ENCODE data around the gene PAF1.

The PAF1 gene

GRCh38 chr19:39377373-39378362 is 13.2 kb downstream of the PAF1 start:
- WGBS (ENCODE audit: extremely low coverage, insufficient coverage, insufficient read length): no CpG with 5 or more reads among the region's 18 CpGs
- H3K4ac ChIP-seq (ENCODE audit: low read depth, low read length): no peak overlapping the region
- H3K27ac ChIP-seq (ENCODE audit: low read depth, low read length): no peak overlapping the region
- no peak overlapping the region for H2BK5ac ChIP-seq (ENCODE audit: low read depth, low read length, poor library complexity)
- H3K9me3 ChIP-seq (ENCODE audit: insufficient read depth, low read depth, low read length): no peaks in the 10 kb centered on the region
- no peak overlapping the region for H4K12ac ChIP-seq (ENCODE audit: low read depth, low read length)
- H2AK5ac ChIP-seq (ENCODE audit: low read length): no peak overlapping the region
- H2AFZ ChIP-seq (ENCODE audit: insufficient read depth, low read length, poor library complexity): no peak overlapping the region
- no peaks in the 10 kb centered on the region for H3K27me3 ChIP-seq (ENCODE audit: insufficient read depth, low read length)
- no peak overlapping the region for H3K9ac ChIP-seq (ENCODE audit: low read length)
- H3K23ac ChIP-seq (ENCODE audit: low read length): no peak overlapping the region
- H3K79me2 ChIP-seq (ENCODE audit: control insufficient read depth, insufficient read depth, low read length, poor library complexity): no peaks in the 10 kb centered on the region
- H3K14ac ChIP-seq (ENCODE audit: low read length): no peak overlapping the region
- H2BK12ac ChIP-seq (ENCODE audit: low read length): no peak overlapping the region
- H3K18ac ChIP-seq (ENCODE audit: low read length): no peak overlapping the region
- no peak overlapping the region for H3K4me3 ChIP-seq (ENCODE audit: low read depth, low read length)
- H3K4me2 ChIP-seq (ENCODE audit: low read length): no peak overlapping the region
- H3K36me3 ChIP-seq (ENCODE audit: control insufficient read depth in 1 of 2, insufficient read depth in 2 of 2, low read length in 2 of 2): peaks cover 82 to 91% of the 10 kb centered on the region in 2 experiments
- H3K79me1 ChIP-seq (ENCODE audit: low read length): no peaks in the 10 kb centered on the region
- no peak overlapping the region for H2BK120ac ChIP-seq (ENCODE audit: insufficient read depth, low read length, poor library complexity)
- H4K91ac ChIP-seq (ENCODE audit: low read depth, low read length): no peak overlapping the region
- H4K8ac ChIP-seq (ENCODE audit: low read depth, low read length): no peak overlapping the region
- DNase-seq: no peak
- H3K4me1 ChIP-seq (ENCODE audit: control insufficient read depth in 1 of 2, insufficient read depth in 2 of 2, low read length in 2 of 2): no peaks in the 10 kb centered on the region

DNA sequence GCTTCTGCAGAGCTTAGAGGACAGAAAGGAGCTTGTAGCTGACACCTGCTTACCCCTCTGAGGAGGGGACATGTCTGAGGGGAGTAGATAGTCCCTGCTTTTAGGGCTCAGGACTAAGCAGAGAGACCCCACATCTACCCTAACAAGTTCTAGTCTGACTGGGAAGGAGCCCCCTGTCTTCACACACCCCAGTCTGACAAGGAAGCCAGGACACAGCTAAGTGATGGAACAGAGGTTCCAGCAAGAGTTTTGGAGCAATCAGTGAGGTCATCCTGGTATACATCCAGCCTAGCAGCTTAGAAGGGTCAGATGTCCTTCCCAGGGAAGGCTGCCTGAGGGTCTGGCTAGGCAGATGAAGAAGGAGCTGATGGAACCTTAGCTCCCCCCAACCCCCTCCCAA is 15.0 kb downstream of the PAF1 start:
- H3K4ac ChIP-seq (ENCODE audit: low read depth, low read length): no peak overlapping the region
- H4K12ac ChIP-seq (ENCODE audit: low read depth, low read length): no peak overlapping the region
- no peak overlapping the region for H2BK12ac ChIP-seq (ENCODE audit: low read length)
- H3K4me1 ChIP-seq (ENCODE audit: control insufficient read depth in 1 of 2, insufficient read depth in 2 of 2, low read length in 2 of 2): no peaks in the 10 kb centered on the region
- H3K79me2 ChIP-seq (ENCODE audit: control insufficient read depth, insufficient read depth, low read length, poor library complexity): no peaks in the 10 kb centered on the region
- no peak overlapping the region for H4K8ac ChIP-seq (ENCODE audit: low read depth, low read length)
- no peak overlapping the region for H2AK5ac ChIP-seq (ENCODE audit: low read length)
- H3K27me3 ChIP-seq (ENCODE audit: insufficient read depth, low read length): no peaks in the 10 kb centered on the region
- H3K9me3 ChIP-seq (ENCODE audit: insufficient read depth, low read depth, low read length): no peaks in the 10 kb centered on the region
- no peak overlapping the region for H2BK5ac ChIP-seq (ENCODE audit: low read depth, low read length, poor library complexity)
- H3K4me2 ChIP-seq (ENCODE audit: low read length): no peak overlapping the region
- no peak overlapping the region for H3K14ac ChIP-seq (ENCODE audit: low read length)
- no peak overlapping the region for H3K4me3 ChIP-seq (ENCODE audit: low read depth, low read length)
- no peaks in the 10 kb centered on the region for H3K79me1 ChIP-seq (ENCODE audit: low read length)
- no peak overlapping the region for H4K91ac ChIP-seq (ENCODE audit: low read depth, low read length)
- peaks cover 76 to 87% of the 10 kb centered on the region in 2 experiments for H3K36me3 ChIP-seq (ENCODE audit: control insufficient read depth in 1 of 2, insufficient read depth in 2 of 2, low read length in 2 of 2)
- H3K9ac ChIP-seq (ENCODE audit: low read length): no peak overlapping the region
- H3K27ac ChIP-seq (ENCODE audit: low read depth, low read length): no peak overlapping the region
- no peak overlapping the region for H2BK120ac ChIP-seq (ENCODE audit: insufficient read depth, low read length, poor library complexity)
- no peak overlapping the region for H3K23ac ChIP-seq (ENCODE audit: low read length)
- H2AFZ ChIP-seq (ENCODE audit: insufficient read depth, low read length, poor library complexity): no peak overlapping the region
- no peak for DNase-seq
- H3K18ac ChIP-seq (ENCODE audit: low read length): no peak overlapping the region

DNA sequence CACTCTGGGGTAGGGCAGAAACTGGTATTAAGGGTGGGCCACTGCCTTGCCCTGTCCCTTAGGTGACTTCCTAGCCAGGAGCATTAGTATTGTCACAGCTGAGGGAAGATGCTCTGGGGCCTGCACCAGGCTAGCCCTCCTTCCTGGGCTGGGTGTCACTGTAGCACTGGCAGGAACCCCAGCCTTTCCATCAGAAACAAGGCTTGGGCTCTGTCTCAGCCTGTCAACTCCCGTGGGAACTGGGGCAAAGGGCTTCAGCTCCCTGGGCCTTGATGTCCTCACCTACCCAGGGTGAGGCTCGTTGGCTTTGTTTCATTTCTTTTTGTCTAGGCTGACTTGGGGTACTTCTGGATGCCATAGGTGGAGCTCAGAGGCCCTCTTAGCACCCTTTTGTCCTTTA is 18.0 kb downstream of the PAF1 start:
- Histone ChIP-seq H3K27me3 (ENCODE audit: insufficient read depth, low read length) (no peaks in the 10 kb centered on the region), H2BK120ac (ENCODE audit: insufficient read depth, low read length, poor library complexity) (no peak overlapping the region), H3K36me3 (ENCODE audit: control insufficient read depth in 1 of 2, insufficient read depth in 2 of 2, low read length in 2 of 2) (peaks cover 60 to 82% of the 10 kb centered on the region in 2 experiments), H3K23ac (ENCODE audit: low read length) (no peak overlapping the region), H2AFZ (ENCODE audit: insufficient read depth, low read length, poor library complexity) (no peak overlapping the region), H3K18ac (ENCODE audit: low read length) (no peak overlapping the region), H3K79me1 (ENCODE audit: low read length) (no peaks in the 10 kb centered on the region), H3K9me3 (ENCODE audit: insufficient read depth, low read depth, low read length) (peaks cover 2% of the 10 kb centered on the region), H4K8ac (ENCODE audit: low read depth, low read length) (no peak overlapping the region), H3K4me1 (ENCODE audit: control insufficient read depth in 1 of 2, insufficient read depth in 2 of 2, low read length in 2 of 2) (no peaks in the 10 kb centered on the region), H3K4me2 (ENCODE audit: low read length) (no peak overlapping the region), H3K27ac (ENCODE audit: low read depth, low read length) (no peak overlapping the region), H3K4ac (ENCODE audit: low read depth, low read length) (no peak overlapping the region), H4K91ac (ENCODE audit: low read depth, low read length) (no peak overlapping the region), H4K12ac (ENCODE audit: low read depth, low read length) (no peak overlapping the region), H3K4me3 (ENCODE audit: low read depth, low read length) (no peak overlapping the region), H3K79me2 (ENCODE audit: control insufficient read depth, insufficient read depth, low read length, poor library complexity) (no peaks in the 10 kb centered on the region), H2BK12ac (ENCODE audit: low read length) (no peak overlapping the region), H3K9ac (ENCODE audit: low read length) (no peak overlapping the region), H2BK5ac (ENCODE audit: low read depth, low read length, poor library complexity) (no peak overlapping the region), H2AK5ac (ENCODE audit: low read length) (no peak overlapping the region), H3K14ac (ENCODE audit: low read length) (no peak overlapping the region)
- WGBS (ENCODE audit: extremely low coverage, insufficient coverage, insufficient read length): no CpG with 5 or more reads among the region's 2 CpGs
- no peak for DNase-seq

DNA sequence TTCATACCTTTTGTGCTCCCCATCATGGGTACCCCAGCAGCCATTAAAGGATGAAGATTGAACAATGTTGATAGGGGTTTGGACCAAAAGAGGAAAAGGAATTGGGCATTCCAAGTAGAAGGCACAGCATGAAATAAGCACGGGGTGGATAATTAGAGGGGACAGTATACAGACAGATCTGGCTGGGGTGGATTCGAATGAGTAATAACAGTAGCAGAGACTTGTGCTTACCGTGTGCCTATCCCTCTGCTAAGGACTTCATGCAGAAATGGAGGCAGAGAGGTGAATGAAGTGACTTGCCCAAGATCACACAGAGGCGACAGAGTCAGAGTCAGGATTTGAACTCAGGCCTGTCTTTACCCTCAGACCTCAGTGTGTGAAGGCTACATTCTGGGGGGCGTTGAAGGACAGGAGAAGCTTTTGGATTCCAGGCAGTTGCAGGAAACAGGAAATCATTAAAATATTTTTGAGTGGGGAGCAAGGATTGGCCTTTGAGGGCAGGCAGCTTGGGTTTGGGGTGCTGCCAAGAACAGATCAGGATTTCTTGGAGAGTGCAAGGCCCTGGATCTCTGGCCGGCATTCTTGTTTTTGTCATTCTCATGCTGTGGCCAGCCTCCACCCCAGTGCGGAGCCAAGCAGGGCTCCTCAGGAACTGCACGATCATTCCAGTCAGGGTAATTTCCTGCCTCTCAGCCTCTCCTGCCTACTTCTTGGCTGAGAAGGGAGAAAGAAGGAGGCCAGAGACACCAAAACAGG is 18.7 kb downstream of the PAF1 start:
- H2BK5ac ChIP-seq (ENCODE audit: low read depth, low read length, poor library complexity): no peak overlapping the region
- no peak overlapping the region for H2AK5ac ChIP-seq (ENCODE audit: low read length)
- no peaks in the 10 kb centered on the region for H3K27me3 ChIP-seq (ENCODE audit: insufficient read depth, low read length)
- no peak overlapping the region for H4K91ac ChIP-seq (ENCODE audit: low read depth, low read length)
- H3K4ac ChIP-seq (ENCODE audit: low read depth, low read length): no peak overlapping the region
- no peak overlapping the region for H3K23ac ChIP-seq (ENCODE audit: low read length)
- H3K4me3 ChIP-seq (ENCODE audit: low read depth, low read length): no peak overlapping the region
- H2BK12ac ChIP-seq (ENCODE audit: low read length): no peak overlapping the region
- H3K9me3 ChIP-seq (ENCODE audit: insufficient read depth, low read depth, low read length): peaks cover 2% of the 10 kb centered on the region
- H3K79me2 ChIP-seq (ENCODE audit: control insufficient read depth, insufficient read depth, low read length, poor library complexity): no peaks in the 10 kb centered on the region
- H3K79me1 ChIP-seq (ENCODE audit: low read length): no peaks in the 10 kb centered on the region
- no peaks in the 10 kb centered on the region for H3K4me1 ChIP-seq (ENCODE audit: control insufficient read depth in 1 of 2, insufficient read depth in 2 of 2, low read length in 2 of 2)
- peaks cover 54 to 75% of the 10 kb centered on the region in 2 experiments for H3K36me3 ChIP-seq (ENCODE audit: control insufficient read depth in 1 of 2, insufficient read depth in 2 of 2, low read length in 2 of 2)
- WGBS (ENCODE audit: extremely low coverage, insufficient coverage, insufficient read length): no CpG with 5 or more reads among the region's 8 CpGs
- H3K18ac ChIP-seq (ENCODE audit: low read length): no peak overlapping the region
- H2BK120ac ChIP-seq (ENCODE audit: insufficient read depth, low read length, poor library complexity): no peak overlapping the region
- no peak overlapping the region for H4K12ac ChIP-seq (ENCODE audit: low read depth, low read length)
- no peak for DNase-seq
- H2AFZ ChIP-seq (ENCODE audit: insufficient read depth, low read length, poor library complexity): no peak overlapping the region
- H3K4me2 ChIP-seq (ENCODE audit: low read length): no peak overlapping the region
- H3K27ac ChIP-seq (ENCODE audit: low read depth, low read length): no peak overlapping the region
- no peak overlapping the region for H3K9ac ChIP-seq (ENCODE audit: low read length)
- H4K8ac ChIP-seq (ENCODE audit: low read depth, low read length): no peak overlapping the region
- H3K14ac ChIP-seq (ENCODE audit: low read length): no peak overlapping the region
